Upper lobe of left lung (tissue), 4 donors: ENCODE data around the gene ZBED5.

Experiments
- POLR2A ChIP-seq, 4 donors: fragments of 450-650 bp; IDR thresholded peaks; one replicate each; pipeline ENCODE4 v1.5.1; 2016 to 2017; ENCODE audit warnings: antibody characterized with exemption in 4 of 4, mild to moderate bottlenecking in 2 of 4
- POLR2AphosphoS5 ChIP-seq, 2 donors: sonication (generic); formaldehyde crosslinking; IDR thresholded peaks; one replicate each; pipeline ENCODE4 v1.5.1; 2017; ENCODE audit warnings: antibody characterized with exemption in 2 of 2

- TF ChIP-seq POLR2A (IDR thresholded peaks at IDR 0.05) = no peak
- no peak for TF ChIP-seq POLR2AphosphoS5 (IDR thresholded peaks at IDR 0.05)
Measured at GRCh38 chr11:10861047-10861446, 3.2 kb upstream of the ZBED5 start.
